HG03571 (cell line): ENCODE results near the gene DSC2.

ENCODE experiments used
- ATAC-seq: cut with Tn5 transposase; IDR thresholded peaks from one replicate; pipeline ENCODE4 v1.9.1; 2021; ENCODE audit not compliant: unreplicated experiment

DSC2 gene

DNA sequence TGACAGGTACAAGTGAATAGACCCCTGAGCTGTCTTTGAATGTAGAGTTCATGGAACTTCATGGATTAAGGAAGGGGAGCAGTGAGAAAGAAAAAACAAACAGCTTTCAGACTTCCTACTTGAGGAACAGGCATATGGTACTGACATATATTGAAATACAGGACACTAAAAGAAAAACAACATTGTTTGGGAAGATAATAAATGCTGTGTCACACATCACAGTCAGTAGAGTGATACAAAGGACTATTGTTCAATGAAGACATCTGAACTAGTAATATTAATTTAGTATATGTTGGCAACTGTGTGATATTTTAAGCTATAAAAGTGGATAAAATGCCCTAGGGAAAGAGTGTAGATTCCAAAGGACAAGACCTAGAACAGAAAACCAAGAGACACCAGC is 3.3 kb downstream of the DSC2 start:
- no peak for ATAC-seq

- no peak for ATAC-seq
These were observed 4.6 kb downstream of the DSC2 start for GRCh38 chr18:31097666-31098065.

DNA sequence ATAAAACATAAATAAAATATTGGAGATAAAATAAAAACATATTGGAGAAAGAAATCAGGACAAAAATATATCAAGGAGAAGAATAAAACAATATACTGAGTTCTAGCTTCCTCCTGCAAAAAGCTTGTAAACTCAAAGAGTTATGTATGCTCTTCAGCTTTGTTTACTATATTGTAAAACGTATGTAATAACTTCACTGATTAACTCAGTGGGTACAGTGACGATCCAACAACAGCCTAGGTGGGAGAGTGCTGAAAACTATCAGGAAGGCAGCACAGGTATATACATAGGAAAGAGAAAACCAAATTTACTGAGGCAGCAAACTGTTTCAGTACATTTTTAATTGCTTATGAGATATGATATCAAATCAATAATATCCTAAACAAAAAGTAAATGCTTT is 8.3 kb downstream of the DSC2 start:
- no peak for ATAC-seq

- no peak for ATAC-seq
These were observed 8.9 kb downstream of the DSC2 start for GRCh38 chr18:31093294-31093693.

GRCh38 chr18:31091350-31091749 is 10.9 kb downstream of the DSC2 start:
- ATAC-seq, result no peak

DNA sequence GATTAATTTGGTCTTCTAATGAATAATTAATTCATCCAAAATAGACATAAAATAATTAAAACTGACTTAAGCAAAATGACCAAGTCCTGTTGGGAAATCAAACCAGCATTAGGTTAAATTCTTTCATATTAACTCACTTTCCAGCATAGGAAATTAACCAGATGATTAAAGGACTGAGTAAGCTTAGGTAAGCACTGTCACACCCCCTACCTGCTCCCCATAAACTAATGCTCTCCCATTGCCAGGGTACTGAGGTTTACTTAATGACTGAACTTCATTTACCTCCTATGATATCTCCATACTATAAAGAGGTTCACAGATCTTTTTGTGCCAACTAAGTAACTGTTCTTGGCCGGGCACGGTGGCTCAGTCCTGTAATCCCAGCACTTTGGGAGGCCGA is 13.7 kb downstream of the DSC2 start:
- no peak for ATAC-seq

DNA sequence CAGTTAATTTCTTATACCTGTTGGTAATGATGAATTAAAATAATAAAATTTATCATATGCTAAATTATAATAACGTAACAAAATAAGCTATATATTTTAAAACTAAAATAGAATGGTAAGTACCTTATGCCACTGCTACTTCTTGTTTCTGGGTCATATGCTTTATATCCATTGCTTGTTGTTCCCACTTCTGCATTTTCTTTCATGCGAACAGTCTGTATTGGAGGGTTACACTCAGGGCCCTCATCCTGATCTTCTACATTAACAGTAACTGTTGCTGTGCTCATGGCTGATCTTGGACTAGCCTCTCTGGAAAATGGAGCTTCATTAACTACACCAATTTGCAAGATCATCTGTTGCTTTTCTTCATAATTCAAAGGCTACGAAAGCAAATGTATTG is 22.2 kb downstream of the DSC2 start:
- no peak for ATAC-seq

GRCh38 chr18:31077878-31078277 is 24.3 kb downstream of the DSC2 start:
- no peak for ATAC-seq

- ATAC-seq, result no peak
These were observed 30.0 kb downstream of the DSC2 start for GRCh38 chr18:31072175-31072574.

DNA sequence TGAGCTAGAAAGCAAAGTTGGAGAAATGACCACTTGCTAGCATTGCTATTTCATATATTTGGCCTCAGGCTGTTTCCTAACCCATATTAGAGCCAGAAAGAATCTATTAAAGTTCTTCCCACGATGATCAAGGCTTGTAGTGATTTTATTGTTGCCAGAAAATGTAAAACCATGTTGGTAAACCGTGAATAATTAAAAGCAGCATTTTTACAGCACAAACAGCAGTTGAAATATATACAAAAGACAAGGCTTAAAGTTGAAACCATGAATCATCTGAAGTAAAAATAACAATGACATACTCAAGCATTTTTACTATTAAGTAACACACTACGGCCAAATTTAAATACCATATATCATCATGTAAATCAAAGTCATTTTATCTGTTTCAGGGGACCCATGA is 32.0 kb downstream of the DSC2 start:
- ATAC-seq, result no peak

DNA sequence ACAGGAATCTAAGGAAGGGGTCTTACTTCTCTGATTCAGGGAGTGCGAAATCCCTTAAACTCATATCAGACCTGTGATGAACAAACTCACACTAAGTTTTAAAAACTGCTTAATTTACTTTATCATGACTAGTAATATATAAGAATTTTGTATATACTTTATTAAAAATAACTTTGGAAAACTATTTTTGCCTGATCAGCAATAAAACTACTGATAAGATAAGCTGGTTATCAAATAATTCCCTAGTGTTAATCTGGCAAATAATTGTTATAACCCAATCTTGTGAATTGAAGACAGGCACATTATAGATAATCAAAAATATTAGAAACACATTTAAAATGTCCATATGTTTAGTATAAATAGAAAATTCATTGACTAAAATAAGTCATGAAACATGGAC is 36.0 kb downstream of the DSC2 start:
- no peak for ATAC-seq

- no peak for ATAC-seq
These were observed 37.0 kb downstream of the DSC2 start for GRCh38 chr18:31065036-31065773.

- no peak for ATAC-seq
These were observed 38.1 kb downstream of the DSC2 start for GRCh38 chr18:31064130-31064529.

DNA sequence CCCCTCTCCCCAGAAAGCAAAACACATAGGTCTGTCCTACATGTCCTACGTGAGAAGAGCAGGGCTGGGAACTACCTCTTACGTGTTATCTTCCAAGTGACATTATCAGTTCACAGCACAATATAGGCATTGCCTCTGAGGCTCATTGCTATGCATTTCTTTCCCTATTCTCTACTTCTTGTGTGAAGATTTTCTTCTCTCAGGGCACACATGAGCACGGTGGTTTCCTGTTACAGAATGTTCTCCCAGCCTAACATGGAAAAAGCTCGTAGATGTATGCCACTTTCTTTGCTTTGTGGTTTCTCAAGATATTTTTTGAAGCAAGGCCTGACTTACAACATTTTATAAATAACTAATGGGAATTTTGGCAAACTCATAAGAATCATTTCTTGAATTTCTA is 40.3 kb downstream of the DSC2 start:
- ATAC-seq, result no peak

DNA sequence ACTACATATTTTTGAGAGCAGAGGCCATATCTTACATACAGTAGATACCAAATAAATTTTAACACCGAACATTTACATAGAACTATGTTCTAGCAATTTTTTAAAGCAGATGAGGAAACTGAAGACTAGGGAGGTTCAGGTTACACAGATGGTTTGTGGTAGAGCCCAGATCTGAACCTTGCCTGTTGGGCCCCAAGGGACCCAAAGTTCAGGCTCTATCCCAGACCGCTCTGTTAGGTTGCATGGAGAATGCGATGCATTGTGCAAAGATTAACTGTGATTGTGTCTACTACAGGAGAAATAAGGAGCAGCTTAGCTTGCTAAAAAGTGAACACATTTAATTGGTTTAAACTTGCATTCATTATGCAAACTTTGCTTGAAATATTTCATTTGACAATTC is 43.3 kb downstream of the DSC2 start:
- ATAC-seq, result no peak

DNA sequence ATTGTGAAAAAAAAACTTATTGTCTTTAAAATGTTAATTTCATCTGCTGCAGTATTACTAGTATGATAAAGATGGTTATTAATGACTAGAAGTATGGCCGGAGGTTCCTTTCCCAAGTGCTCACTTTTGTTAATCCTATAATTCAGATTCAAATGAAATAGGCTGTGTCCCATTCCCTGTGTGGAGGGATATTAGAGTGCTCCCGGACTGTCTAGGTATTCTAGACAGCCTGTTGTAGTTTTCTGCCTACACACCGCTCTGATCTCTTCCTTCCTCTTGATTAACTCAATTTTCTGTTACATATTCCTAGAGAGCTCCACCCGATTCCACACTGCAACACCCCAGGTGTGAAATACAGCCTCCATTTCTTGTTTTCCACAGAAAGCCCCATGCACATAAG is 44.3 kb downstream of the DSC2 start:
- no peak for ATAC-seq

- ATAC-seq, result no peak
These were observed 45.2 kb downstream of the DSC2 start for GRCh38 chr18:31057051-31057450.

DNA sequence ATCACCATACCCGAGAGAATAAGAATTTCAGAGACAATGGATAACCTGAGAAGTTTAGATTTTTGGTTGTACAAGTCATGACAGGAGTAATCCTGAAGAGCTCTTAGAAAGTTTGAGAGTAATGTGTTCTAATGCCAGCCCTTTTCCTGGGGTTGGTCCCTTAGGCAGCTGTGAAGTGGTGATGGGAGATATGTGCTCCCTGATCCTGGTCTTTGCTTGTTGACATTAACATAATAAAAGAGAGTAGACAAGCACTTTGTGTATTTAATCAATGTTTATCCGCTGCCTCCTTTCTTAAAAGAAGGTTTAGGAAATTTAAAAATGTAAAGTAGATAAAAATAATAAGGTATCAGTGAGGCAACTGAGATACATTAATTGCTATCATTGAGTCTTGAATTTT is 45.9 kb downstream of the DSC2 start:
- ATAC-seq, result no peak

GRCh38 chr18:31050635-31051034 is 51.6 kb downstream of the DSC2 start:
- ATAC-seq, result no peak

GRCh38 chr18:31049189-31049588 is 53.0 kb downstream of the DSC2 start:
- ATAC-seq, result no peak

DNA sequence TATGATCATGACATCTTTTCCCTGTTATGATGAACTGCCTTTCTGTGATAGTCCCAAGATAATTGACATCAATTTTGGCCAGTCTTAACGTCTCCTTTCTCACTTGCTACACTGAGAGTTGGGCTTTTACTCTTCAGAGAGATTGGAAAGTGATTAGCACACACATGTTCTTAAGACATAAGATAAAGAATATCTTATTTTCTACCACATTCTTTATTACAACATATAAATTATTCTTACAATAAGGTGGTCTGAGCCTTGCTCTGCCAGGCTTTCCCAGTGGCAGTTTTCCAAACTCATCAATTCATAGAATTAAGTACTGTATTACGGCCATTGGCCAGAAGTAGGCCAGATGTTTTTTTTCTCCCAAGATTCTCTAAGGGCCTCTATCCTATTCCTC is 54.0 kb downstream of the DSC2 start:
- no peak for ATAC-seq

GRCh38 chr18:31046916-31047315 is 55.3 kb downstream of the DSC2 start:
- ATAC-seq, result no peak

- no peak for ATAC-seq
These were observed 56.6 kb downstream of the DSC2 start for GRCh38 chr18:31045599-31045998.
